ENCODE measurements around the gene MBTD1. TPM values are rescaled to one million over a fixed set of nuclear protein-coding genes. Genes with fewer than 3 reads are reported as not detected.

MBTD1 gene
- total and polyA plus RNA-seq, 10 of the 15 experiments (the other 5 are each of a cell fraction or from before 2014, with no cell fraction given), result 1.3 to 16.7 (median 9.5) TPM

DNA sequence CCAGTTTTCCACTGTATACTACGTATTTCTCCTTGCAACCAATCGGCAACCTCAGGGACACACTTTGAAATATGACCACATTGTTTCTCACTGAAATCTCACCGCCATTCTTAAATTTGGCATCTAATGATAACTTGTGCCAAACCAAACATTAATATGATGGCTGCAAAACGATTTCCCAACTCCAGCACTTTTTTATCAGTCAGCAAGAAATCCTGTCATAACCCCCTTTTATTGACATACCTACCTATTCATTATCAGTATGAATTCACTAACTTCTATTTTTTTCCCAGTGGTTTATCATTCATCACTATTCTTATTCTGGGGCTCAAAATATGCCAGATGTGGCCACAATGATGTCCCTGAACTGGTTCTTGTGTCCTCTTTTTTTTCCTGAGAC, 15.8 kb downstream of the MBTD1 start:
- CTCF ChIA-PET, result interaction anchor here (0.7 kb wide), 1 partner anchor 54 kb away, joined by 3 read pairs; no protein-coding TSS in a partner anchor
- 98% methylated on average over 4 of the region's 4 CpGs for WGBS (ENCODE audit: insufficient coverage, insufficient replicate concordance, low lambda C conversion rate, missing lambda C conversion rate)

More for the DNA sequence above, 15.8 kb downstream of the MBTD1 start:
- Histone ChIP-seq H3K4me1 (ENCODE audit: control insufficient read depth, insufficient read depth, low read length) (peaks cover 4% of the 10 kb centered on the region), H3K36me3 (ENCODE audit: control insufficient read depth in 2 of 2, insufficient read depth in 2 of 2, low read length in 1 of 2) (no peaks in the 10 kb centered on the region), H3K79me2 (ENCODE audit: control insufficient read depth, insufficient read depth, low read length) (no peaks in the 10 kb centered on the region; the same call in none of the 2 replicates), H4K20me1 (ENCODE audit: control insufficient read depth, insufficient read depth) (no peaks in the 10 kb centered on the region), H3K4me3 (no peak overlapping the region), H3K9ac (ENCODE audit: control insufficient read depth, insufficient read depth, low read length) (no peak overlapping the region), H3K4me2 (ENCODE audit: control insufficient read depth, insufficient read depth) (no peak overlapping the region), H3K27ac (ENCODE audit: control insufficient read depth, insufficient read depth) (no peak overlapping the region), H3K27me3 (replicated peaks in 1 of 2; ENCODE audit: control insufficient read depth in 2 of 2, insufficient read depth in 2 of 2, low read length in 1 of 2) (no peaks in the 10 kb centered on the region), H3K9me3 (replicated peaks; ENCODE audit: control insufficient read depth, insufficient read depth, low read length) (no peaks in the 10 kb centered on the region), H2AFZ (ENCODE audit: control insufficient read depth, low read depth, low read length) (no peak overlapping the region)
- ChIA-PET SMC1A (ENCODE audit: uncharacterized antibody, unreplicated experiment) (no interaction called here), POLR2A (interaction anchor here (0.6 kb wide), 1 partner anchor 49 kb away, joined by 3 read pairs; no protein-coding TSS in a partner anchor), RAD21 (ENCODE audit: unreplicated experiment) (no interaction called here)
- no peak for FAIRE-seq
- BruUV-seq (replicated peaks), result no TSS peak
- intact Hi-C loops (cut with micrococcal nuclease; ENCODE audit: unreplicated experiment), result no loop called here
- TF ChIP-seq ZZZ3 (IDR thresholded peaks at IDR 0.05; ENCODE audit: control insufficient read depth, insufficient read length, low read depth), result no peak
- TF ChIP-seq NR2F1 (conservative IDR thresholded peaks at IDR 0.05), result no peak
- TF ChIP-seq EZH2 (IDR thresholded peaks at IDR 0.05; ENCODE audit: borderline replicate concordance, control insufficient read depth, low read depth, low read length), result no peak
- TF ChIP-seq EGR1 (IDR thresholded peaks at IDR 0.05; ENCODE audit: borderline replicate concordance in 1 of 2, low read depth in 2 of 2, low read length in 2 of 2), result no peak
- TF ChIP-seq FOXM1 (IDR thresholded peaks at IDR 0.05; ENCODE audit: low read depth, low read length), result no peak
- TF ChIP-seq RB1 (IDR thresholded peaks at IDR 0.05; ENCODE audit: borderline replicate concordance), result no peak
- TF ChIP-seq TCF7 (IDR thresholded peaks at IDR 0.05; ENCODE audit: borderline replicate concordance), result no peak
- TF ChIP-seq, protein P1, sequence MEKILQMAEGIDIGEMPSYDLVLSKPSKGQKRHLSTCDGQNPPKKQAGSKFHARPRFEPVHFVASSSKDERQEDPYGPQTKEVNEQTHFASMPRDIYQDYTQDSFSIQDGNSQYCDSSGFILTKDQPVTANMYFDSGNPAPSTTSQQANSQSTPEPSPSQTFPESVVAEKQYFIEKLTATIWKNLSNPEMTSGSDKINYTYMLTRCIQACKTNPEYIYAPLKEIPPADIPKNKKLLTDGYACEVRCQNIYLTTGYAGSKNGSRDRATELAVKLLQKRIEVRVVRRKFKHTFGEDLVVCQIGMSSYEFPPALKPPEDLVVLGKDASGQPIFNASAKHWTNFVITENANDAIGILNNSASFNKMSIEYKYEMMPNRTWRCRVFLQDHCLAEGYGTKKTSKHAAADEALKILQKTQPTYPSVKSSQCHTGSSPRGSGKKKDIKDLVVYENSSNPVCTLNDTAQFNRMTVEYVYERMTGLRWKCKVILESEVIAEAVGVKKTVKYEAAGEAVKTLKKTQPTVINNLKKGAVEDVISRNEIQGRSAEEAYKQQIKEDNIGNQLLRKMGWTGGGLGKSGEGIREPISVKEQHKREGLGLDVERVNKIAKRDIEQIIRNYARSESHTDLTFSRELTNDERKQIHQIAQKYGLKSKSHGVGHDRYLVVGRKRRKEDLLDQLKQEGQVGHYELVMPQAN (conservative IDR thresholded peaks at IDR 0.05), result no peak
- TF ChIP-seq ESRRA (IDR thresholded peaks at IDR 0.05; ENCODE audit: low read length), result no peak
- no peak for TF ChIP-seq NR2C1 (IDR thresholded peaks at IDR 0.05)
- TF ChIP-seq SRF (IDR thresholded peaks at IDR 0.05; ENCODE audit: low read depth in 2 of 2, low read length in 2 of 2), result no peak
- TF ChIP-seq, protein P2, sequence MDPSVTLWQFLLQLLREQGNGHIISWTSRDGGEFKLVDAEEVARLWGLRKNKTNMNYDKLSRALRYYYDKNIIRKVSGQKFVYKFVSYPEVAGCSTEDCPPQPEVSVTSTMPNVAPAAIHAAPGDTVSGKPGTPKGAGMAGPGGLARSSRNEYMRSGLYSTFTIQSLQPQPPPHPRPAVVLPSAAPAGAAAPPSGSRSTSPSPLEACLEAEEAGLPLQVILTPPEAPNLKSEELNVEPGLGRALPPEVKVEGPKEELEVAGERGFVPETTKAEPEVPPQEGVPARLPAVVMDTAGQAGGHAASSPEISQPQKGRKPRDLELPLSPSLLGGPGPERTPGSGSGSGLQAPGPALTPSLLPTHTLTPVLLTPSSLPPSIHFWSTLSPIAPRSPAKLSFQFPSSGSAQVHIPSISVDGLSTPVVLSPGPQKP (IDR thresholded peaks at IDR 0.05; ENCODE audit: low read depth, low read length), result no peak
- TF ChIP-seq LARP7 (IDR thresholded peaks at IDR 0.05), result no peak
- TF ChIP-seq, protein P3, sequence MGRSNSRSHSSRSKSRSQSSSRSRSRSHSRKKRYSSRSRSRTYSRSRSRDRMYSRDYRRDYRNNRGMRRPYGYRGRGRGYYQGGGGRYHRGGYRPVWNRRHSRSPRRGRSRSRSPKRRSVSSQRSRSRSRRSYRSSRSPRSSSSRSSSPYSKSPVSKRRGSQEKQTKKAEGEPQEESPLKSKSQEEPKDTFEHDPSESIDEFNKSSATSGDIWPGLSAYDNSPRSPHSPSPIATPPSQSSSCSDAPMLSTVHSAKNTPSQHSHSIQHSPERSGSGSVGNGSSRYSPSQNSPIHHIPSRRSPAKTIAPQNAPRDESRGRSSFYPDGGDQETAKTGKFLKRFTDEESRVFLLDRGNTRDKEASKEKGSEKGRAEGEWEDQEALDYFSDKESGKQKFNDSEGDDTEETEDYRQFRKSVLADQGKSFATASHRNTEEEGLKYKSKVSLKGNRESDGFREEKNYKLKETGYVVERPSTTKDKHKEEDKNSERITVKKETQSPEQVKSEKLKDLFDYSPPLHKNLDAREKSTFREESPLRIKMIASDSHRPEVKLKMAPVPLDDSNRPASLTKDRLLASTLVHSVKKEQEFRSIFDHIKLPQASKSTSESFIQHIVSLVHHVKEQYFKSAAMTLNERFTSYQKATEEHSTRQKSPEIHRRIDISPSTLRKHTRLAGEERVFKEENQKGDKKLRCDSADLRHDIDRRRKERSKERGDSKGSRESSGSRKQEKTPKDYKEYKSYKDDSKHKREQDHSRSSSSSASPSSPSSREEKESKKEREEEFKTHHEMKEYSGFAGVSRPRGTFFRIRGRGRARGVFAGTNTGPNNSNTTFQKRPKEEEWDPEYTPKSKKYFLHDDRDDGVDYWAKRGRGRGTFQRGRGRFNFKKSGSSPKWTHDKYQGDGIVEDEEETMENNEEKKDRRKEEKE (IDR thresholded peaks at IDR 0.05), result no peak
- TF ChIP-seq ZBED1 (IDR thresholded peaks at IDR 0.05; ENCODE audit: borderline replicate concordance), result no peak
- no peak for TF ChIP-seq POLR2AphosphoS5 (IDR thresholded peaks at IDR 0.05; ENCODE audit: low read length)
- TF ChIP-seq SPI1 (IDR thresholded peaks at IDR 0.05; ENCODE audit: borderline replicate concordance, insufficient read depth, low read depth, low read length), result no peak
- ATAC-seq, result no peak
- no peak for DNase-seq (ENCODE audit: low read depth, low spot score)
- in situ Hi-C loops (cut with MboI), result no loop called here

Data from GM12878 (cell line).